Lower leg skin (tissue), 4 donors: ENCODE results near the gene CD81. TPM values are rescaled to one million over a fixed set of nuclear protein-coding genes. Genes with fewer than 3 reads are reported as not detected.

Source experiments
- DNase-seq, 2 donors: peaks; one replicate each; pipeline ENCODE4 v3.0.0-alpha.2; 2019; ENCODE audit warnings: low spot score in 2 of 2
- H3K4me3 ChIP-seq: fragments of 200-600 bp; sonication (generic); 2 replicates; pipeline ENCODE4 v1.5.1; 2017; ENCODE audit warnings: mild to moderate bottlenecking, low read depth; ENCODE audit not compliant: poor library complexity, severe bottlenecking
- POLR2A ChIP-seq, 2 donors: fragments of 450-650 bp; IDR thresholded peaks; one replicate each; pipeline ENCODE4 v1.6.1; 2016 to 2017; ENCODE audit warnings: antibody characterized with exemption in 2 of 2, mild to moderate bottlenecking in 1 of 2, moderate library complexity in 1 of 2
- WGBS, 2 donors: methylation state at CpG; one replicate each; pipeline ENCODE4 v1.1.5; 2018; 5-methylcytosine and 5-hydroxymethylcytosine counted together
- intact Hi-C: fragments of 100-400 bp; cut with DNase I; formaldehyde crosslinking; loops from one replicate; pipeline ENCODE4 v1.15.0; 2023; ENCODE audit warnings: low total_unique reads
- total RNA-seq, 4 donors: library from RNA; depleted of rRNA; stranded (reverse); fragments of >200 nt; gene quantifications; one replicate each; pipeline ENCODE4 v1.1.0, GENCODE V29; 2016
- TF ChIP-seq, protein P1 (sequence below), 3 donors: fragments of 450-650 bp; IDR thresholded peaks; one replicate each; pipeline ENCODE4 v1.5.1; 2016; ENCODE audit warnings: antibody characterized with exemption in 3 of 3, mild to moderate bottlenecking in 3 of 3, moderate library complexity in 2 of 3

Gene CD81, protein sequence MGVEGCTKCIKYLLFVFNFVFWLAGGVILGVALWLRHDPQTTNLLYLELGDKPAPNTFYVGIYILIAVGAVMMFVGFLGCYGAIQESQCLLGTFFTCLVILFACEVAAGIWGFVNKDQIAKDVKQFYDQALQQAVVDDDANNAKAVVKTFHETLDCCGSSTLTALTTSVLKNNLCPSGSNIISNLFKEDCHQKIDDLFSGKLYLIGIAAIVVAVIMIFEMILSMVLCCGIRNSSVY
- total RNA-seq = 100 to 1,000 TPM; 189 to 337 (median 250) TPM

DNA sequence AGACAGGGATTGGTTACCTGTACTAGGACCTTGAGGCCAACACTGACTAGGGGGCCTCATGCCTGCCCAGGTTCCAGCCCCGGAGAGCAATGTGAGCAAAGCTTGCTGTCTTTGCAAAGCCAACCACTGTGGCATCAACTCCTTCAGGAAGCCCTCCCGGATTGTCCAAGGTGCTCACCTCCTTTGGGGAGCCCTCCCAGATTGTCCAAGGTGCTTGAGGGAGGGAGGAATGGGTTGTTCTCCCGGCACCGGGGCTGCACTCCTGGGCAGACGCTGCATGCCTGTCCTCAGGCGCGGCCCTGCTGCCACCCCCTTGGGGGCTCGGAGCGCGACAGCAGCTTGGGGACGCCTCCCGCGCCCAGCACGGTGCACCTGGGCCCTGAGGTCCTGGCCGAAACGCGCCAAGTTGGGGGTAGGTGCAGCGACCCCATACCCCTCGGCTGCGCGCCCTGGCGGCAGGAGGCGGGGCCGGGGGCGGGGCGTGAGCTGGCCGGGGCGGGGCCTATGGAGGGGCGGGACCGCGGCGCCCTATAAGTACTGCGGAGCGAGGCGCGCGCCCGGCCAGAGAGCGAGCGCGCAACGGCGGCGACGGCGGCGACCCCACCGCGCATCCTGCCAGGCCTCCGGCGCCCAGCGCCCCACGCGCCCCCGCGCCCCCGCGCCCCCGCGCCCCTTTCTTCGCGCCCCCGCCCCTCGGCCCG, at the start of gene CD81:
Gene CD81 (plus strand): TSS at position 560 of the 701 bp plus-strand sequence. CDS start 240 bp downstream, outside the sequence.
- intact Hi-C loops = no loop called here
- DNase-seq = peak; percentile 32 to 88
- WGBS, 2 donors = 25 to 29% methylated on average over 4 to 14 of the region's 65 CpGs
- TF ChIP-seq, protein P1, sequence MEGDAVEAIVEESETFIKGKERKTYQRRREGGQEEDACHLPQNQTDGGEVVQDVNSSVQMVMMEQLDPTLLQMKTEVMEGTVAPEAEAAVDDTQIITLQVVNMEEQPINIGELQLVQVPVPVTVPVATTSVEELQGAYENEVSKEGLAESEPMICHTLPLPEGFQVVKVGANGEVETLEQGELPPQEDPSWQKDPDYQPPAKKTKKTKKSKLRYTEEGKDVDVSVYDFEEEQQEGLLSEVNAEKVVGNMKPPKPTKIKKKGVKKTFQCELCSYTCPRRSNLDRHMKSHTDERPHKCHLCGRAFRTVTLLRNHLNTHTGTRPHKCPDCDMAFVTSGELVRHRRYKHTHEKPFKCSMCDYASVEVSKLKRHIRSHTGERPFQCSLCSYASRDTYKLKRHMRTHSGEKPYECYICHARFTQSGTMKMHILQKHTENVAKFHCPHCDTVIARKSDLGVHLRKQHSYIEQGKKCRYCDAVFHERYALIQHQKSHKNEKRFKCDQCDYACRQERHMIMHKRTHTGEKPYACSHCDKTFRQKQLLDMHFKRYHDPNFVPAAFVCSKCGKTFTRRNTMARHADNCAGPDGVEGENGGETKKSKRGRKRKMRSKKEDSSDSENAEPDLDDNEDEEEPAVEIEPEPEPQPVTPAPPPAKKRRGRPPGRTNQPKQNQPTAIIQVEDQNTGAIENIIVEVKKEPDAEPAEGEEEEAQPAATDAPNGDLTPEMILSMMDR (IDR thresholded peaks at IDR 0.05) = no peak
- peak in 1 of 2 donors; percentile 37 for TF ChIP-seq POLR2A (IDR thresholded peaks at IDR 0.05)
- peak within 1 kb of the TSS; percentile 94 for H3K4me3 ChIP-seq

DNA sequence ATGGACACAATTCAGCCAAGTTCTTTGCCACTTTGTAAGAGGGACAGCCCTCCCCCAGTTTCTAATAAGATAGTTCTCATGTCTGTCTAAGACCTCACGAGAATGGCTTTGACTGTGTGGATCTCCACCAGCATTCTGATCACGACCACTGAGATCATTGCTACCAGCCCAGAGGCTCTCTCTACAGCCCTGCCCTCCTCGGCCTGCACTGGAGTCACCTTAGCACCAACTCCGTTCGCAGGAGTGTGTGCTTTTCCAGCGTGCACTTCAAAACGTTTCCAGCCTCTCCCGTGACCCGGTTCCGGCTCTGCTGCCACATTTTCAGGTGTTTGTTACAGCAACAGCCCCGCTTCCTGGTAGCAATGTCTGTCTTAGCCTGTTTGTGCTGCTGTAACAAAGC, 49.1 kb upstream of the CD81 start:
- 84 to 92% methylated on average over 11 of the region's 11 CpGs for WGBS, 2 donors
- TF ChIP-seq POLR2A (IDR thresholded peaks at IDR 0.05) = no peak
- TF ChIP-seq, protein P1 (IDR thresholded peaks at IDR 0.05) = no peak
- intact Hi-C loops = no loop called here
- no peak overlapping the region for H3K4me3 ChIP-seq
- DNase-seq = peak in 1 of 2 donors; percentile 23

DNA sequence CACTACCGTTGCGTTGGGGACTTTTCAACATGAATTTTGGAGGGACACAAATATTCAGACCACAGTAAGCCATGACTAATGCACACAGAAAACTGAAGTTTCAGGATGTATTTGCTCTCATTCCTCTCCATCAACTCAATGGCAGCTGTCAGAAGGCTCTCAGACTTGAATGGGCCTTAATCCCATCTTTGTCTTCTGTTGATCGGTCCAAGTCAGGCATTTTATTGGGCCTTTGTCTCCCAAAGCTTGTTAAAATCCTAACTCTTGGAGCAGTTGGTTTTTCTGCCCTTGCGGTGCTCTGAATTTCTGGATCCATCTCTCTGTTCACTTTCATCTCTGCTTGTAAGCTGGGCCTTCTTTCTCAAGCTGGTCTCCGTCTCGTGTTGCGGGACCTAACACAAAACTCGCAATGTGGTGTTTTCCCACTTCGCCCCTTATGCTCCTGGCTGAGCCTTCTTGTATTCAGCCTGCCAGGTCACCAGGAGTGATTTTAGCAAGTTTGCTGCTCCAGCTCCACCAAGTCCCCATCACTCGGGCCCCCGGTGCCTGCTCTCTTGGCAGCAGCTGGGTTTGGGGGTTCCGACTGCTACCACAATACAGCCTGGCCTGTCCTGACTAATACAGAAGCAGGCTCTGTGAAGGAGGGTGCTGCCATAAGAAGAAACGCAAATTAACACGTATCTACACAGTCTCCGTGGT, 48.3 kb upstream of the CD81 start:
- 93 to 94% methylated on average over 15 of the region's 15 CpGs for WGBS, 2 donors
- no peak overlapping the region for H3K4me3 ChIP-seq
- DNase-seq = no peak
- intact Hi-C loops = no loop called here
- TF ChIP-seq, protein P1 (IDR thresholded peaks at IDR 0.05) = no peak
- no peak for TF ChIP-seq POLR2A (IDR thresholded peaks at IDR 0.05)

DNA sequence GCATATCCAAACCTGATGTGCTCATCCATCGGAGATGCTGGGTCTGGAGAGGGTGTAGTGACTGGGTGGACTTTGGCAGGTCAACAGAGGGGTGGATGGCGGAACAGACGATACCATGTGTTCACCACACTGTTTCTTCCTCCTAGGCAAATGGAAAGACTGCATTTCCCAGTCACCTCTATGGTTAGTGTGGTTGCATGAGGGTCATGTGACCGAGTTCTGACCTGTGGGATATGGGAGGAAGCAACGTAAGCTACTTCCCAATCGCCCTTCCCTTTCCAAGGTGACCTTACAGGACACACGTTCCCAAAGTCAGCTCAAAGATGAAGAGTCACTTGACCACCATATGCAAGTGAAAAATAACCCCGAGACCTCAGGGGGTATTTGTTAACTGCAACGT, 47.6 kb upstream of the CD81 start:
- DNase-seq = no peak
- TF ChIP-seq, protein P1 (IDR thresholded peaks at IDR 0.05) = no peak
- TF ChIP-seq POLR2A (IDR thresholded peaks at IDR 0.05) = no peak
- no peak overlapping the region for H3K4me3 ChIP-seq
- WGBS, 2 donors = 89 to 93% methylated on average over 9 of the region's 9 CpGs
- intact Hi-C loops = no loop called here

DNA sequence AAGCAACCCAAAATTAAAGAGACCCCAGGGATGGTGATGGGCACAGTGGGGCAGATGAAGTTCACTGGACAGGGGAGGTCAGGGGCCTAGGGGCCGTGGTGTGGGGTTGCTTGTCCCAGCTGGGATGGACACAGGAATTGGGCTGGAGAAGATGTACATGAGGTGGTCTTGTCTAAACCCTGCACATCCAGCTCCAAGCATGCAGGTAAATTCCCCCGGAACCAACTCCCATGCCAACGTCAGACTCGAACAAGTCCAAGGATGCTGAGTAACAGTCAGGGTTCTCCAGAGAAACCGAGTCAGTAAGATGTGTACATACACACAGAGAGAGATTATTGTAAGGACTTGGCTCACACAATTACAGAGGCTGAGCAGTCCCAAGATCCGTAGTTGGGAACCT, 46.4 kb upstream of the CD81 start:
- H3K4me3 ChIP-seq = no peak overlapping the region
- WGBS, 2 donors = 89 to 90% methylated on average over 6 of the region's 6 CpGs
- intact Hi-C loops = no loop called here
- peak in 1 of 2 donors; percentile 69 for DNase-seq
- TF ChIP-seq, protein P1 (IDR thresholded peaks at IDR 0.05) = no peak
- no peak for TF ChIP-seq POLR2A (IDR thresholded peaks at IDR 0.05)
